GM23338 (cell line): ENCODE measurements around the gene HSD11B1.

Experiments
- CREB1 ChIP-seq: fragments of 250-450 bp; sonication (Bioruptor Pico); IDR thresholded peaks from 2 replicates; pipeline ENCODE4 v1.5.0; 2020; ENCODE audit warnings: low read depth, mild to moderate bottlenecking, moderate library complexity
- CTCF ChIP-seq, 2 experiments: fragments of 200-600 bp in 1 of 2; sonication (generic) in 1 of 2; conservative IDR thresholded peaks; 2 replicates each; pipeline versions ENCODE4 v1.5.1 to v1.6.1; 2016 to 2017; ENCODE audit warnings: antibody characterized with exemption in 2 of 2, low read depth in 2 of 2, mild to moderate bottlenecking in 2 of 2, moderate library complexity in 1 of 2
- EZH2 ChIP-seq: fragments of 200-600 bp; sonication (generic); IDR thresholded peaks from one replicate; pipeline ENCODE4 v1.8.0; 2017; ENCODE audit warnings: antibody characterized with exemption, mild to moderate bottlenecking, low read depth; ENCODE audit not compliant: unreplicated experiment
- EZH2phosphoT487 ChIP-seq: fragments of 200-600 bp; sonication (generic); IDR thresholded peaks from one replicate; pipeline ENCODE4 v1.8.1; 2018; ENCODE audit warnings: antibody characterized with exemption; ENCODE audit not compliant: unreplicated experiment
- JUNB ChIP-seq: IDR thresholded peaks from one replicate; pipeline ENCODE4 v1.6.1; 2016; ENCODE audit warnings: antibody characterized with exemption; ENCODE audit not compliant: unreplicated experiment
- NANOG ChIP-seq: IDR thresholded peaks from 2 replicates; pipeline ENCODE4 v1.6.1; 2016; ENCODE audit warnings: antibody characterized with exemption, borderline replicate concordance
- POLR2AphosphoS5 ChIP-seq: IDR thresholded peaks from 2 replicates; pipeline ENCODE4 v1.6.1; 2016; ENCODE audit warnings: antibody characterized with exemption, low read depth
- REST ChIP-seq: IDR thresholded peaks from one replicate; pipeline ENCODE4 v1.6.1; 2018; ENCODE audit warnings: antibody characterized with exemption; ENCODE audit not compliant: unreplicated experiment
- STAT1 ChIP-seq: IDR thresholded peaks from one replicate; pipeline ENCODE4 v1.6.1; 2016; ENCODE audit warnings: antibody characterized with exemption; ENCODE audit not compliant: unreplicated experiment
- TF ChIP-seq, protein P1 (sequence below): IDR thresholded peaks from 2 replicates; pipeline ENCODE4 v1.6.1; 2016; ENCODE audit warnings: antibody characterized with exemption

DNA sequence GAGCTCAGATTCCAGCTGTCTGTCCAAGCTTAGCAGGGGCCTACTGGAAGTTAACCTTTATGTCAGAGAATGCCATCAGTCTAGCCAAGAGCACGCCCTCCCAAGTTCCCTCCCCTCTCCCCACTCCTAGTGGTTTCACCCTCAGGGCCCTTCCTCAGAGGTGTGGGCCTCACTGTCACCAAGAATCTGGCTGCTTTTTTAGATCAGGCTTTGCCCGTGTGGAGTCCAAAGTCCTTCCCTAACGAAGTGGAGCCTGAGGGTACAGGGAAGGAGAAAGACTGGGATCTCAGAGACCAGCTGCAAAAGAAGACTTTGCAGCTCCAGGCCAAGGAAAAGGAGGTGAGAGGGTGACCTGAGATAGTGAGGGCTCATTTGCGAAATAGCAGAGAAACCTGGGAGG, 75.6 kb downstream of the HSD11B1 start:
- TF ChIP-seq EZH2 (no peak), CTCF (conservative IDR thresholded peaks at IDR 0.05; ENCODE audit: low read depth in 2 of 2) (no peak), POLR2AphosphoS5 (no peak), REST (no peak), NANOG (no peak), EZH2phosphoT487 (no peak), JUNB (no peak), CREB1 (CRISPR knock-in tag) (no peak), STAT1 (no peak)
- TF ChIP-seq, protein P1, sequence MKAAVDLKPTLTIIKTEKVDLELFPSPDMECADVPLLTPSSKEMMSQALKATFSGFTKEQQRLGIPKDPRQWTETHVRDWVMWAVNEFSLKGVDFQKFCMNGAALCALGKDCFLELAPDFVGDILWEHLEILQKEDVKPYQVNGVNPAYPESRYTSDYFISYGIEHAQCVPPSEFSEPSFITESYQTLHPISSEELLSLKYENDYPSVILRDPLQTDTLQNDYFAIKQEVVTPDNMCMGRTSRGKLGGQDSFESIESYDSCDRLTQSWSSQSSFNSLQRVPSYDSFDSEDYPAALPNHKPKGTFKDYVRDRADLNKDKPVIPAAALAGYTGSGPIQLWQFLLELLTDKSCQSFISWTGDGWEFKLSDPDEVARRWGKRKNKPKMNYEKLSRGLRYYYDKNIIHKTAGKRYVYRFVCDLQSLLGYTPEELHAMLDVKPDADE = no peak
